Natural killer cell (primary cell): Measurements from ENCODE around the gene L3MBTL4. TPM values are rescaled to one million over a fixed set of nuclear protein-coding genes. Genes with fewer than 3 reads are reported as not detected.

Experiments
- ATAC-seq, 3 donors: fragments of 150-1000 bp in 2 of 3; fragments of 200-7000 bp in 1 of 3; cut with Tn5 transposase; 1 replicate in 1 of 3; 2 replicates in 2 of 3; pipeline ENCODE4 v1.10.0; 2021; ENCODE audit warnings: mild to moderate bottlenecking in 2 of 3, moderate library complexity in 2 of 3
- DNase-seq, 2 donors: peaks; one replicate each; pipeline versions ENCODE4 v3.0.0 to v3.0.0-alpha.2; 2013 to 2021; ENCODE audit warnings: mixed read lengths in 1 of 2
- H3K27ac ChIP-seq: one replicate; pipeline ENCODE4 v1.5.1; 2013; ENCODE audit warnings: mild to moderate bottlenecking, low read length
- H3K27me3 ChIP-seq: one replicate; pipeline ENCODE4 v1.6.1; 2013; ENCODE audit warnings: low read length; ENCODE audit not compliant: control insufficient read depth, insufficient read depth
- H3K36me3 ChIP-seq: one replicate; pipeline ENCODE4 v1.6.1; 2013; ENCODE audit warnings: low read length; ENCODE audit not compliant: control insufficient read depth, insufficient read depth
- H3K4me1 ChIP-seq: one replicate; pipeline ENCODE4 v1.6.1; 2013; ENCODE audit warnings: low read length; ENCODE audit not compliant: control insufficient read depth, insufficient read depth
- H3K4me3 ChIP-seq: one replicate; pipeline ENCODE4 v1.5.1; 2013; ENCODE audit warnings: low read length
- H3K9me3 ChIP-seq: one replicate; pipeline ENCODE4 v1.6.1; 2013; ENCODE audit warnings: low read length; ENCODE audit not compliant: control insufficient read depth, insufficient read depth
- H3K27ac Mint-ChIP-seq, 2 donors: one replicate each; pipeline ENCODE4 v1.8.0; 2022; ENCODE audit warnings: mild to moderate bottlenecking in 2 of 2, mixed read lengths in 2 of 2, moderate library complexity in 1 of 2
- H3K27me3 Mint-ChIP-seq, 2 donors: one replicate each; pipeline ENCODE4 v1.8.0; 2022; ENCODE audit warnings: low read depth in 2 of 2, mixed read lengths in 2 of 2
- H3K36me3 Mint-ChIP-seq: one replicate; pipeline ENCODE4 v1.8.0; 2022; ENCODE audit warnings: mixed read lengths
- H3K4me1 Mint-ChIP-seq, 2 donors: one replicate each; pipeline ENCODE4 v1.8.0; 2022; ENCODE audit warnings: mixed read lengths in 2 of 2
- H3K4me3 Mint-ChIP-seq: one replicate; pipeline ENCODE4 v1.8.0; 2022; ENCODE audit warnings: mild to moderate bottlenecking, moderate library complexity, mixed read lengths
- H3K9me3 Mint-ChIP-seq, 2 donors: one replicate each; pipeline ENCODE4 v1.8.0; 2022; ENCODE audit warnings: mixed read lengths in 2 of 2
- CTCF ChIP-seq: fragments of 200-600 bp; IDR thresholded peaks from one replicate; pipeline ENCODE4 v1.8.0; 2022; ENCODE audit warnings: antibody characterized with exemption
- WGBS: methylation state at CpG from one replicate; pipeline ENCODE4 v1.1.7; 2013; ENCODE audit warnings: missing lambda C conversion rate; ENCODE audit not compliant: insufficient coverage; 5-methylcytosine and 5-hydroxymethylcytosine counted together
- intact Hi-C: fragments of 100-400 bp; cut with micrococcal nuclease; formaldehyde crosslinking; loops from one replicate; pipeline ENCODE4 v1.14.2; 2022
- total RNA-seq, 4 donors: library from RNA; stranded (reverse); fragments of 120-200 nt in 1 of 4; gene quantifications; one replicate each; pipeline versions ENCODE4 v1.2.3 to v1.2.4, GENCODE V29; 2013 to 2022

The L3MBTL4 gene
- total RNA-seq, 3 donors from 2014 or later (not counting 1 experiment from before 2014, with no cell fraction given): 27.9 to 34.2 (median 30.0) TPM

- Histone ChIP-seq H3K9me3 (peaks cover 9% of the 10 kb centered on the region), H3K4me3 (no peak overlapping the region), H3K4me1 (no peaks in the 10 kb centered on the region), H3K36me3 (no peaks in the 10 kb centered on the region), H3K27ac (no peak overlapping the region), H3K27me3 (no peaks in the 10 kb centered on the region)
- no peak for DNase-seq
- Mint-ChIP-seq H3K36me3 (peaks cover 17% of the 10 kb centered on the region), H3K27ac (no peak overlapping the region), H3K9me3 (no peaks in the 10 kb centered on the region), H3K27me3 (no peaks in the 10 kb centered on the region), H3K4me1 (peaks cover 3 to 9% of the 10 kb centered on the region in 2 donors), H3K4me3 (no peak overlapping the region)
- no peak for ATAC-seq
- intact Hi-C loops: no loop called here
- 92% methylated on average over 4 of the region's 4 CpGs for whole genome bisulfite sequencing
- no peak for TF ChIP-seq CTCF
Measured at GRCh38 chr18:6222271-6222670, 192.4 kb downstream of the L3MBTL4 start.

GRCh38 chr18:6221602-6222014 lies 193.1 kb downstream of the L3MBTL4 start:
- 85% methylated on average over 1 of the region's 2 CpGs for WGBS
- ATAC-seq: no peak

GRCh38 chr18:6220129-6220528 lies 194.6 kb downstream of the L3MBTL4 start:
- WGBS: 93% methylated on average over 3 of the region's 3 CpGs
- peaks cover 3 to 8% of the 10 kb centered on the region in 2 donors for H3K4me1 Mint-ChIP-seq
- no peaks in the 10 kb centered on the region for H3K9me3 Mint-ChIP-seq
- H3K4me3 ChIP-seq: no peak overlapping the region
- H3K27me3 Mint-ChIP-seq: no peaks in the 10 kb centered on the region
- no peak for TF ChIP-seq CTCF
- no peak overlapping the region for H3K27ac Mint-ChIP-seq
- intact Hi-C loops: no loop called here
- H3K4me3 Mint-ChIP-seq: no peak overlapping the region
- DNase-seq (no peak), ATAC-seq (no peak)
- no peaks in the 10 kb centered on the region for H3K4me1 ChIP-seq
- no peaks in the 10 kb centered on the region for H3K36me3 ChIP-seq
- peaks cover under 1% of the 10 kb centered on the region for H3K9me3 ChIP-seq
- H3K36me3 Mint-ChIP-seq: peaks cover 9% of the 10 kb centered on the region
- no peak overlapping the region for H3K27ac ChIP-seq
- no peaks in the 10 kb centered on the region for H3K27me3 ChIP-seq

More at GRCh38 chr18:6221602-6222014, 193.1 kb downstream of the L3MBTL4 start:
- no peak overlapping the region for H3K27ac ChIP-seq
- peaks cover 17% of the 10 kb centered on the region for H3K36me3 Mint-ChIP-seq
- no peaks in the 10 kb centered on the region for H3K9me3 Mint-ChIP-seq
- no peak overlapping the region for H3K27ac Mint-ChIP-seq
- no peak for TF ChIP-seq CTCF
- H3K27me3 Mint-ChIP-seq: no peaks in the 10 kb centered on the region
- H3K36me3 ChIP-seq: no peaks in the 10 kb centered on the region
- H3K4me1 Mint-ChIP-seq: peaks cover 3 to 9% of the 10 kb centered on the region in 2 donors
- no peaks in the 10 kb centered on the region for H3K27me3 ChIP-seq
- H3K4me1 ChIP-seq: no peaks in the 10 kb centered on the region
- DNase-seq: no peak
- H3K9me3 ChIP-seq: peaks cover 9% of the 10 kb centered on the region
- intact Hi-C loops: no loop called here
- H3K4me3 ChIP-seq: no peak overlapping the region
- H3K4me3 Mint-ChIP-seq: no peak overlapping the region

- ATAC-seq (no peak), DNase-seq (no peak)
- Mint-ChIP-seq H3K4me3 (no peak overlapping the region), H3K27ac (no peak overlapping the region), H3K9me3 (no peaks in the 10 kb centered on the region), H3K4me1 (peaks cover 0 to 3% of the 10 kb centered on the region in 2 donors), H3K36me3 (no peaks in the 10 kb centered on the region), H3K27me3 (no peaks in the 10 kb centered on the region)
- Histone ChIP-seq H3K27ac (no peak overlapping the region), H3K4me1 (no peaks in the 10 kb centered on the region), H3K4me3 (no peak overlapping the region), H3K27me3 (no peaks in the 10 kb centered on the region), H3K9me3 (no peaks in the 10 kb centered on the region), H3K36me3 (no peaks in the 10 kb centered on the region)
- WGBS: 92% methylated on average over 9 of the region's 12 CpGs
- intact Hi-C loops: no loop called here
- peak; percentile 20 for TF ChIP-seq CTCF
Measured at GRCh38 chr18:6219116-6219717, 195.5 kb downstream of the L3MBTL4 start.
